A204.1 (cell line): Measurements from ENCODE around the gene CHGA.

Experiments
- FAIRE-seq: peaks from 2 replicates; lab custom pipeline; 2012; peaks lifted over from hg19 to GRCh38; lab: Jason Lieb, UNC

CHGA gene

GRCh38 chr14:92905667-92906066 lies 17.3 kb upstream of the CHGA start:
- no peak for FAIRE-seq

GRCh38 chr14:92906420-92906819 lies 16.5 kb upstream of the CHGA start:
- no peak for FAIRE-seq

DNA sequence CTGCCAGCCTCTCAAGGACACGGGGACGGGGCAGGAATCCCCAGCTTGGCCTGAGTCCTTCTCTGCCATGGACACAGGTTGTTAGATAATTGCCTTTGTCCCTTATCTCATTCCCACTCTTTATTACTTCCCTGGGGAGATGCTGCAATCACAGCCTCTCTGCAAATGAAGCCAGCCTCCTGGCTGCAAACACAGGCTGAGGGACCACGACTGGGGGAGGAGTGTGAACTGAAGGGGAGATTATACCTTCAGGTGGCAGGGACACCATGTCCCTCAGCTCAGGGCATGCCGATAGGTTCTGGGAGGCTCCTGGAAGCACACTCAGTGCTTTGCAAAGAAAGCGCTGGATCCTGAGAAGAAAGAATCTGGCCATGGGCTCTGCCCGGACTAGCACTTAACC lies 16.1 kb upstream of the CHGA start:
- no peak for FAIRE-seq

DNA sequence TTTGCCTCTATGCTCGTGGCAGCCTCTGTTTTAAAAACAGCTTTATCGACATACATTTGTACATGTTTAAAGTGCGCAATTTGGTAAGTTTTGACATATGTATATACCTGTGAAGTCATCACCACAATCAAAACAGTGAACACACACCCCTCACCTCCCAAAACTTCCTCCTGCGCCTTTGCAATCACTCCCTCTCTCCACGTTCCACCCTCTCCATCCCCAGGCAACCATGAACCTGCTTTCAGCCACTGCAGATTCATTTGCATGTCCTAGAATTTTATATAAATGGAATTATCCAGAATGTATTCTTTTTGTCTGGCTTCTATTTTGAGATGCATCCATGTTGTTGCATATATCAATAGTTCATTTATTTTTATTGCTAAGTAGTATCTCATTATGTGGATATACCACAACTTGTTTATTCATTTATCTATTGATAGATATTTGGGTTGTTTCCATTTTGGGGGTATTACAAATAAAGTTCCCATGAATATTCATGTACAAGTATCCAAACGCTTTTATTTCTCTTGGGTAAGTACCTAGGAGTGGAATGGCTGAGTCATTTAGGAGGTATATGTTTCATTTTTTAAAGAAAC lies 15.5 kb upstream of the CHGA start:
- FAIRE-seq: no peak

DNA sequence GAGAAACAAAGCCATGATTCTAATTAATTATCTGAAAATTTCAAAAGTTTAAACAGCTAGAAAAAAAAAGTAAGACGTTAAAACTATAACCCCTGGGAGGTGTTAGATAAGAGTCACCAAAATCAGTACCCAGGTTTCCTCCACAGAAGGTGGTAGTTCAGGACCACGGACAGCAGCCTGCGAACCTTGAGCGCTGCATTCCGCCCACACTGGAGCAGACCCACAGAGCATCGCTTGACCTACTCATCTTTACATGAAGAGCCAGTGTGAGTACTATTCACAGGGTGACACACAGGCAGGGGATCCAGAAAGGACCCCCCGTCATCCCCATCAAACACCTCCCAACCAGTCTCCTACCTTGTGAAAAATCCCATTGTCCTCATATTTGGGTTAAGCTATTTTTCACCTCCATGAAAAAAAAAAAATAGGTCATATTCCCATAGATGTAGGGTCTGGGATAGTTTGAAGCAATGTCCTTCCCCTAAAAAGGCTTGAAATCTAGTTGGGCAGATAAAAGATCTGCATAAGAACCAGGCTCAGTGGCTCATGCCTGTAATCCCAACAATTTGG lies 8.8 kb upstream of the CHGA start:
- no peak for FAIRE-seq

DNA sequence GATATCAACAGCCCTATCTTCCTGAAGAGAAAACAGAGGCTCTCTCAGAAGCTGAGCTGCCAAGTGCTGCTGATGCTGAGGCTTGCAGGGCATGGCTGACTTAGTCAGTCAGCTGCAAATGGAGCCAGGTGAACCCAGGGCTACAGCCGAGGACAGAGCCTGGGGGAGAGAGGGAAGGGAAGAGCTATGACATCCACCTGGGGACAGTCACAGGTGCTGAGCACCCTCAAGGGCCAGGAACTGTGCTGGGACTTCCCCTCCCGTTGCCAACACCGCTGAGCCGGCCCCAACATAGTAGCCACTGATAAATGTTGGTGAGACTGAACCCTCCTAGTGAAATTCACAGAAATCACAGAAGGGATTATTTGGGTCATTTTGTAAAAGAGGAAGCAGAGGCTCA lies 6.7 kb upstream of the CHGA start:
- no peak for FAIRE-seq

DNA sequence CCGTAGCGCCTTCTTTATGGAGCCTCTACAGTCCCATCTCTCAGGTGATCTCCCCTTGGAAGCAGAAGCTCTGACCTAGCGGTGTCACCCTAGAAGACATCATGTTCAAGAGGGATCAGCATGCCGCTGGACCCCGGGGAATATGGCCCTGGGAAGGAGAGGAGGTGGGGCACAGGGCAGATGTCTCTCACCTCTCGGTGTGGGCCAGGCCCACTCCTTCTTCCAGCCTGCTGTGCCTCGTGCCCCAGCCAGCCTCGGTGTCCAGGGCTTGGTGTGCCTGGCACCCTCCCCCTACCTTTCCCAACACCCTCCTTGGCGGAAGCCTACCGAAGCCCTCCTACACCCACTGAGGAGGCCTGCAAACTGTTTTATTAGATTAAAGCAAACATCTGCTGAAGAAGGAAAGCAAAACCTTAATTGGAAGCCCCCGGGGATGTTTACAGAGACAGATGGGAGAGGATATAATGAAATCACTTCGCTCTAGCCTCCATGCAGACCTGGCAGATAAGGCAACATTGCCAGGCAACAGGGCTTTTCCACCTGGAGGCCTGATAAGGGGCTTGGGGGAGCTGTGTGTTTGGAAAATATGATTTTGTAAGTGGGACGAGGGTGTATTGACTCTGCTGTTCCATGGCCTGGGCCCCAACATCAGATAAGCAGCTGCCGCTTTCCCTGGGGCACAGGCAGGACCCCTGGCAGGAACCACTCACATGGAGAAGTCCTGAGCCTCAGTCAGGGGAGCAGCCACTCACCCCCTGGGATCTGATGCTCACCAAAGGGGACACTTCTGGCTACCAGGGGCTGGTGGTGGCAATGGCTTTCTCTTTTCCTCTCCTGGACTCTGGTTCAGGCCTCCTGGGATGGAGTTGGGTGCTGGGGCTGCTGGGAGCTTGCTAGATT lies 5.7 kb upstream of the CHGA start:
- no peak for FAIRE-seq

DNA sequence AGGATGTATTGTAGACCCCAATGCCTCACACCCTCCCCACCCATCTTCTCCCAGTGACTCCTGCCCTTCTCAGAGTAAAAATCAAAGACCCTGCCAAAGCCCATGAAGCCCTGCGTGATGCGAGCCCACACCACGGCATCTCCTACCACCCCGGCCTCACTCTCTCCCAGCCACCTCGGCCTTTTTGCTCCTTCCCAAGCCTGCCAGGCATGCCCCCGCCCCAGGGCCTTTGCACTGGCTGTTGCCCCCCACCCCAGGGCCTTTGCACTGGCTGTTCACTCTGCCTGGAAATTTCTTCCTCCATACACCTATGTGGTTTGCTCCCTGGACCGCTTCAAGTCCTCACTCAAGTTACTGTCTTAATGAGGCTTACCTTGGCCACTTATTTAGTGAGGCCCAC lies 5.0 kb upstream of the CHGA start:
- no peak for FAIRE-seq

GRCh38 chr14:92920001-92920400 lies 2.9 kb upstream of the CHGA start:
- no peak for FAIRE-seq

- no peak for FAIRE-seq
Observed at GRCh38 chr14:92922155-92922735, 705 bp upstream of the CHGA start.

- FAIRE-seq: no peak
Observed at GRCh38 chr14:92923744-92924103, 774 bp downstream of the CHGA start.

GRCh38 chr14:92924247-92924646 lies 1.3 kb downstream of the CHGA start:
- FAIRE-seq: no peak

DNA sequence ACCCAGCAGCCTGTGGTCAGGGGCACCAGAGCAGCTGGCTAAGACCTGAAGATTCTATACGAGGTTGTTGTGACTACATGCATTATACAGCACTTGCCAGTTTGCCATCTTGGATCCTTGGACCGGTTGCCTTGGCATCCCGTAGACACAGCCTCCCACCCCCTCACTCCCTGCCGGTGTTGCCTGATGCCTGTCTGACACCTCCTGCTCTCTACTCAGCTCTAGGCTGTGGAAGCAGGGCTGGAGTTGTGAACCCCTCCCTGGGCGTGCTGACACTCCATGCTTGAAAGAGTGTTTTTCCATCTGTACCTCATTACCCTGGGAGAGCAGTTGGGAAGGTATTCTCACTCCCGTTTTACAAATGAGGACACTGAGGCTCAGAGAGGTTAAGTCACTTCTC lies 2.5 kb downstream of the CHGA start:
- no peak for FAIRE-seq

GRCh38 chr14:92926180-92926845 lies 3.4 kb downstream of the CHGA start:
- no peak for FAIRE-seq

GRCh38 chr14:92926931-92927330 lies 4.0 kb downstream of the CHGA start:
- FAIRE-seq: no peak

- no peak for FAIRE-seq
Observed at GRCh38 chr14:92927349-92928257, 4.7 kb downstream of the CHGA start.

GRCh38 chr14:92928258-92928629 lies 5.3 kb downstream of the CHGA start:
- FAIRE-seq: no peak

DNA sequence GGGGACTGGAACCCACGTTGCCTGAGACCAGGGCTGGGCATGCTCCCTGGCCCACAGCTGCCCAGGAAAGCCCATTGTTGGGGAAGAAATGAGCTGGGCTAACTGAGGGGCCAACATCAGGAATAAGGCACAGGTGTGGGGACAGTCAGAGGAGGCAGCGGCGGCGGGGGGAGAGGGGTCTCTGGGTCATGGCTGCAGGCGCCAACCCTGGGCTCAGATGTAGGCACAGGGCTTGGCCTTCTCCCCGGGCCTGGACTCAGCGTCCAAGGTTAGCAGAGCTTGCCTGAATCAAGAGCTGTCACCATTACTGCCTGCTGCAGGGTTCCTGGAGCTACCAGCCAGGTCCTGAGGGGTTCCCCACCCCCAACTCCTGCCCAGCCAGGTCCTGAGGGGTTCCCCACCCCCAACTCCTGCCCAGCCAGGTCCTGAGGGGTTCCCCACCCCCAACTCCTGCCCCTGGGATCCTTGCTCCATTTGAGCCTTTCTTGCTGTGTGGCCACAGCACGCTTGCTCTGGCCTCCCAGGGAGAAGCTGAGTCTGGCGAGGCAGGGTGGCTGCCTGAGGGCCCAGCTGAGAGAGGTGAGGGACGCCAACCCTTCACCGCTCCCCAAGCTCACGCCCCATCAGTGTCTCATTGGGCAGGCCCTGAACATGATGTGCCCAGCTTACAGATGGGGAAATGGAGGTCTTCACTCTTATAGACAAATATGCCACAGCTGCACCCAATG lies 6.2 kb downstream of the CHGA start:
- no peak for FAIRE-seq

DNA sequence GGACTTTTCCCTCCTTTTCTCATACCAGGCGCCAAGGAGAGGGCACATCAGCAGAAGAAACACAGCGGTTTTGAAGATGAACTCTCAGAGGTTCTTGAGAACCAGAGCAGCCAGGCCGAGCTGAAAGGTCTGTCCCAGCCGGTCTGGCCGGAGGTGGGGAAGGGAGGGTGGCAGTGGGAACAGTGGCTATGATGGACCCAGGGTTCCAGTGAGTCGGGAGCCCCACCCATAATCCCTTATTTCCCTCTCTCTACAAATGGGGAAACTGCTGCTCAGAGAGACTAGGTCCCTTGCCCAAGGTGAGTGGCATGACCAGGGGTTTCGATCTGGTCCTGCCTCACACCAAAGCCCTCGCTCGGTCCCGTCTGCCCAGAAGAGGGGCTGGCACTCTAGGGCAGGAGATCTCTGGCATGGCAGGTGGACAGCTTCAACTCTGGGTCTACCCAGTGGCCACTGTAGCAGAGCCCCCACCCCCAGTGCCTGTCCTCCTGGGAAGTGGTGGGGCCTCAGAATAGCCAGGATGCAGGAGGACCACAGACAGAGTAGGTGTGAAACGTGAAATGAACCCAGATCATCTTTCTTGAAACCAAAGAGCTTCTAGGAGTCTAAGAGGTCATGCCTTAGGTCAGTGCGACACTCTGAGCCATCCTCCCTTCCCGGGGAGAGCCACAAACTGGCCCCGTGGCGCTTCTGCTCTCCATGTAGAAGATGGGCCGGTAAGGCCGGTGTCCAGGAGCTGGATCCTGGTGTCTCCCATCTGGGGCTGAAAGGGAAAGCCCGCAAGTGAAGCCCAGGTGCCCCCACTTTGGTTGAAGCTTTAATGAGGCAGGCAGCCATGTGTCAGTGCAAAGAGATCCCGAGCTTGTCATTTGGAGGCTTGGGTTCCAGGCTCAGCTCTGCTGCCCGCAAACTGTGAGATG lies 7.0 kb downstream of the CHGA start:
- FAIRE-seq: no peak
